K562 (cell line): ENCODE results near the gene NNAT.

Experiments
- CTCF ChIP-seq, 3 experiments: IDR thresholded peaks in 2 of 3; conservative IDR thresholded peaks in 1 of 3; 2 replicates each; pipeline ENCODE4 v1.5.1; 2011 to 2012; ENCODE audit warnings: low read length in 3 of 3, mild to moderate bottlenecking in 3 of 3, control low read depth in 2 of 3, improper control_type of control experiment in 1 of 3, inconsistent platforms in 1 of 3, low read depth in 1 of 3, mixed read lengths in 1 of 3, moderate library complexity in 1 of 3; ENCODE audit not compliant: insufficient read depth in 2 of 3
- PTBP1 ChIP-seq: fragments of 200-400 bp; formaldehyde crosslinking; IDR thresholded peaks from 2 replicates; pipeline ENCODE4 v1.6.1; 2017; ENCODE audit warnings: low read depth, low read length
- RUNX1 ChIP-seq: sonication (generic); IDR thresholded peaks from 2 replicates; pipeline ENCODE4 v1.6.1; 2016; ENCODE audit warnings: antibody characterized with exemption, low read depth
- TEAD2 ChIP-seq: fragments of 450-650 bp; IDR thresholded peaks from 2 replicates; pipeline ENCODE4 v1.6.1; 2016; ENCODE audit warnings: missing genetic modification characterization, control low read depth, missing compliant biosample characterization

- TF ChIP-seq PTBP1 = no peak
- TF ChIP-seq RUNX1 = no peak
- TF ChIP-seq CTCF (IDR thresholded peaks at IDR 0.05 in 2 of 3, conservative IDR thresholded peaks at IDR 0.05 in 1 of 3; ENCODE audit: insufficient read depth in 2 of 3, low read depth in 1 of 3, low read length in 3 of 3) = peak; percentile 88 to 94 (median 89)
- TF ChIP-seq TEAD2 (tag) = no peak
Measured at GRCh38 chr20:37564388-37565133, 43.5 kb downstream of the NNAT start.
